Mononuclear cell (primary cell): ENCODE measurements around the gene KCNQ1. TPM values are rescaled to one million over a fixed set of nuclear protein-coding genes. Genes with fewer than 3 reads are reported as not detected.

Source experiments
- H3K27me3 ChIP-seq: 2 replicates; pipeline ENCODE4 v1.6.0; 2011; ENCODE audit warnings: low read length, control low read depth; ENCODE audit not compliant: insufficient read depth
- H3K4me1 ChIP-seq: 2 replicates; pipeline ENCODE4 v1.5.1; 2011; ENCODE audit warnings: mild to moderate bottlenecking, low read length, control low read depth; ENCODE audit not compliant: insufficient read depth
- H3K4me3 ChIP-seq: 2 replicates; pipeline ENCODE4 v1.5.1; 2011; ENCODE audit warnings: mild to moderate bottlenecking, low read length, moderate library complexity
- H3K9me3 ChIP-seq: 2 replicates; pipeline ENCODE4 v1.5.1; 2011; ENCODE audit warnings: low read depth, mild to moderate bottlenecking, control low read depth, low read length
- total RNA-seq: library from RNA; depleted of rRNA; stranded (reverse); fragments of >200 nt; gene quantifications from one replicate; pipeline ENCODE4 v1.2.3, GENCODE V29; 2012

KCNQ1 gene
- total RNA-seq, 1 donor, result 12.7 TPM

GRCh38 chr11:2406451-2406850 lies 38.4 kb upstream of the KCNQ1 start:
- no peaks in the 10 kb centered on the region for H3K9me3 ChIP-seq
- no peaks in the 10 kb centered on the region for H3K27me3 ChIP-seq
- H3K4me3 ChIP-seq, result no peak overlapping the region
- peaks cover 8% of the 10 kb centered on the region for H3K4me1 ChIP-seq

DNA sequence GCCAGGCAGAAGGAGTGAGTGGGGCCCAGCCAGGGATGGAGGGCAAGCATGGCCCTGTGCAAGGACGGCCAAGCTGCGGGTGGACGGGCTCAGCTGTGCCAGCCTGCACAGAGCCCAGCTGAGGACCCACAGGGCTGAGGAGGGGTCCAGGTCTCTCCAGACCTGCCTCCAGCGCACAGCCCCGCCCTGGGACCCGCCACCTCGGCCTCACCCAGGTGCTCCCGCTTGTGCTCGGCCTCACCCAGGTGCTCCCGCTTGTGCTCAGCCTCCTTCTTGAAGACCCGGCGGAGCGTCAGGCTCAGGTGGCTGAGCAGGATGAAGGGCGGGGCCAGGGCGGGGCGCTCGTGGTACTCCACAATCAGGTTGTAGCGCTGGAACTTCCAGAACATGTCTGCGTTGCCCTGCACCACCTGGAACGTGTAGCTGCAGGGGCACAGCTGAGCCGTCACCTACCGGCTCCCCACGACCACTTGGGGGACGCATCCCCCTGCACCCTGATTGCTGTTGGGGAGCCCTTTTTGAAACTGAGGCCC lies 37.9 kb upstream of the KCNQ1 start:
- Histone ChIP-seq H3K27me3 (no peaks in the 10 kb centered on the region), H3K9me3 (no peaks in the 10 kb centered on the region), H3K4me3 (no peak overlapping the region), H3K4me1 (peaks cover 3% of the 10 kb centered on the region)

- H3K9me3 ChIP-seq, result no peaks in the 10 kb centered on the region
- H3K4me3 ChIP-seq, result no peak overlapping the region
- H3K4me1 ChIP-seq, result no peaks in the 10 kb centered on the region
- no peaks in the 10 kb centered on the region for H3K27me3 ChIP-seq
These were observed 36.1 kb upstream of the KCNQ1 start for GRCh38 chr11:2408671-2409070.

GRCh38 chr11:2409126-2409525 lies 35.7 kb upstream of the KCNQ1 start:
- H3K9me3 ChIP-seq, result no peaks in the 10 kb centered on the region
- H3K4me1 ChIP-seq, result no peaks in the 10 kb centered on the region
- H3K4me3 ChIP-seq, result no peak overlapping the region
- H3K27me3 ChIP-seq, result no peaks in the 10 kb centered on the region

GRCh38 chr11:2409611-2410468 lies 35.0 kb upstream of the KCNQ1 start:
- no peaks in the 10 kb centered on the region for H3K4me1 ChIP-seq
- H3K9me3 ChIP-seq, result no peaks in the 10 kb centered on the region
- H3K4me3 ChIP-seq, result no peak overlapping the region
- no peaks in the 10 kb centered on the region for H3K27me3 ChIP-seq

- Histone ChIP-seq H3K4me1 (no peaks in the 10 kb centered on the region), H3K9me3 (no peaks in the 10 kb centered on the region), H3K27me3 (no peaks in the 10 kb centered on the region), H3K4me3 (no peak overlapping the region)
These were observed 34.2 kb upstream of the KCNQ1 start for GRCh38 chr11:2410616-2411015.

DNA sequence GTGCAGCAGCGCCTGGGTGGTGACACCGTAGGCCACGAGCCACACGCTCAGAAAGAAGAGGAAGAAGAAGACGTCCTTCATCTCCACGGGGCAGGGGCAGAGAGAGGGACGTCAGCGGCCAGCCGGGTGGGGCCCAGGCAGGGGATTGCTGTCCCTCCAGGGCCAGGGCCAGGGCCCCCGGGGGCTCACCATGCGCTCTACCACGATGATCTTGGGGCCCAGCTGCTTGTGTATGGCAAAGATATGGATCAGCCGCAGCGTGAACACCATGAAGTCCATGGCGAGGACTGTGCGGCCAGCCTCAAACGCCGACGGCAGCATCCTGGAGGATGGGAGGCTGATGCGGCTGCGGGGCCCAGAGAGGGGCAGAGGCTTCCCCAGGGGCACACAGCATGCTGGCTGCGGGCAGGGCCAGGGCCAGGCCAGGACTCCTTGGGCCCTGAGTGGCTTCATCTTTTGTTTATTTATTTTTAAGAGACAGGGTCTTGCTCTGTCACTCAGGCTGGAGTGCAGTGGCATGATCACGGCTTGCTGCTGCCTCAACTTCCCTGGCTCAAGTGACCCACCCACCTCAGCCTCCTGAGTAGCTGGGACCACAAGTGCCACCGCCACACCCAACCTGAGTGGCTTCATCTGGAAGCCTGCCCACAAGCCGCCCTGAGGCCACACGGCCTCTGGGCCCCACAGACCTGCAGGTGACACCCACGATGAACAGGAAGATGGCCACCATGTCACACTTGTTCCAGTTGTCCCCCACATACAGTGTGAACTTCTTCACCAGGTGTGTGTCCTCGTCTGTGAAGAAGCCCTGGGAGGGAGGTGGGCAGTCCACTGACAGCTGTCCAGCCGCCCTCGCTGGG lies 33.1 kb upstream of the KCNQ1 start:
- Histone ChIP-seq H3K27me3 (no peaks in the 10 kb centered on the region), H3K4me1 (no peaks in the 10 kb centered on the region), H3K9me3 (no peaks in the 10 kb centered on the region), H3K4me3 (no peak overlapping the region)

DNA sequence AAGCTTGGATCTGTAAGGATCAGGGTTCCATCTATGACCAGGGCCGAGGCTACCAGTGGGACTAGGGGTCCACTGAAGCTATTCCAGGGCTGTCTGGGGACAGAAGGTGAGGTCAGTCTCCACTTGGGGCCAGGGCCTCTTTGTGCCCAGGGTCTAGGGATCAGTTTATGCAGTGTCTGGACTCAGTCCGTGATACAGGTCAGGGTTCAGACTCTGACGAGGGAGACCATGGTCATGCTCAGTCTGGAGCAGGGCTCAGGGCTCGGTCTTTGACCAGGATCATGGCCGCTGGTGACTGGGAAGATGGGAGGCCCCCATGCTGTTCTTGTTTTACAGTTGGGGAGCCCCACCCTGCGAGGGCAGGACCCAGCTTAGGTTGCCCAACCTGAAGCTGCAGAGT lies 32.5 kb upstream of the KCNQ1 start:
- no peaks in the 10 kb centered on the region for H3K27me3 ChIP-seq
- H3K4me3 ChIP-seq, result no peak overlapping the region
- H3K9me3 ChIP-seq, result no peaks in the 10 kb centered on the region
- no peaks in the 10 kb centered on the region for H3K4me1 ChIP-seq

DNA sequence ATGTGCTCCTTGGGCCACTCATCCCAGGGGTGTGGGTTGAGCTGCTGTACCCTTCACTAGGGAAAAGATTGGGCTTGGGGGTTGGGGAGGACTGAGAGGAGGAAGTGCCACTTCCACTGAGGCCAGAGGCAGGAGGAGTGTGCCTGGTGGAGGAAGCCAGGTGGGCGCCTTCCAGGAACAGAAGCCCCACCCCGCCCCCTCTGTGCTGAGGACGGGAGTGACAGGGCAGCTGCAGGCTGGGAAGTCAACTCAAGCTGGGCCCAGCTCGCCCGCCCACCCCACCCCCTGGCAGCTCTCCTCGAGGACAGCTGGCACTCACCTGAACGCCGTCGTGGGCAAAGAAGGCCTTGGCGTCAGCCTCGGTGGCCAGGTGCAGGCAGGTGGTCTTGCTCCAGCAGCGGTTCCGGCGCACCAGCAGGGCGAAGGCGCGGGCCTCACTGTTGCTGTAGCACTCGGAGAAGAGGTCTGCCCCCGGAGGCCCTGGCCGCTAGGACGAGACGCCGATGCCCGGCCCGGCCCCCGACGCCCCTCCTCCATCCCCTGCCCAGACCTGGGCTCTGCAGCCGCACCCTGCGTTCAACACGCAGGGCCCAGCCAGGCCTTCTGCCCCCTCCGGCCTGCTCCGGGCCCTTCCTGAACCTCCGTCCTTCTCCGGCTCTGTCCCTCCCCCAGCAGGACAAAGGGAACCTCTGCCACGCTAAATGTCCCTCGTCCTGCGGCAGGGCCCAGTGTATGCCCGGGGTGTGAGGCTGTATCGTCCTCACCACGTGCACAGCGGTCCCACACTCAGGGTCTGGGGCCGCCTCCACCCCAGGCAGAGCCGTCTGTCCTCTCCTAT lies 30.8 kb upstream of the KCNQ1 start:
- Histone ChIP-seq H3K4me1 (no peaks in the 10 kb centered on the region), H3K27me3 (no peaks in the 10 kb centered on the region), H3K4me3 (no peak overlapping the region), H3K9me3 (no peaks in the 10 kb centered on the region)

- no peaks in the 10 kb centered on the region for H3K9me3 ChIP-seq
- H3K4me3 ChIP-seq, result no peak overlapping the region
- no peaks in the 10 kb centered on the region for H3K4me1 ChIP-seq
- H3K27me3 ChIP-seq, result no peaks in the 10 kb centered on the region
These were observed 30.2 kb upstream of the KCNQ1 start for GRCh38 chr11:2414616-2415015.

DNA sequence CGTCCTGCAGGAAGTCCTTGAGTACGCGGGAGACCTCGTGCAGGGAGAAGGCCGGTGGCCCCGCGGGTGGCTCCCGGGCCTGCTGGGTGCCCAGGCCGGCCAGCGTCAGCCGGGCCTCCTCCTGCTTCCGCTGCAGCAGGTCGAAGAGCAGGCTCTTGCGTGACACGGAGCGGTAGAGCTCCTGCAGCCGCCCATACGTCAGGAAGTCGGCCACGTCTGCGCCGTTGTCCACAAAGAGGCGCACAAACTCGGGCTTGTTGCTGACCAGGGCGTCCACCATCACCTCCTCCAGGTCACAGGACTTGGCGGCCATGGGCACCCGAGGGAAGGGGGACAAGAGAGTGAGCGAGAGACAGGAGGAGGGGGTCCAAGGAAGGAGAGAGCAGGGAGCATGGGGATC lies 29.6 kb upstream of the KCNQ1 start:
- H3K27me3 ChIP-seq, result no peaks in the 10 kb centered on the region
- H3K9me3 ChIP-seq, result no peaks in the 10 kb centered on the region
- H3K4me3 ChIP-seq, result no peak overlapping the region
- H3K4me1 ChIP-seq, result peaks cover 5% of the 10 kb centered on the region

- Histone ChIP-seq H3K4me1 (peaks cover 9% of the 10 kb centered on the region), H3K4me3 (no peak overlapping the region), H3K27me3 (no peaks in the 10 kb centered on the region), H3K9me3 (no peaks in the 10 kb centered on the region)
These were observed 29.0 kb upstream of the KCNQ1 start for GRCh38 chr11:2415601-2416380.

DNA sequence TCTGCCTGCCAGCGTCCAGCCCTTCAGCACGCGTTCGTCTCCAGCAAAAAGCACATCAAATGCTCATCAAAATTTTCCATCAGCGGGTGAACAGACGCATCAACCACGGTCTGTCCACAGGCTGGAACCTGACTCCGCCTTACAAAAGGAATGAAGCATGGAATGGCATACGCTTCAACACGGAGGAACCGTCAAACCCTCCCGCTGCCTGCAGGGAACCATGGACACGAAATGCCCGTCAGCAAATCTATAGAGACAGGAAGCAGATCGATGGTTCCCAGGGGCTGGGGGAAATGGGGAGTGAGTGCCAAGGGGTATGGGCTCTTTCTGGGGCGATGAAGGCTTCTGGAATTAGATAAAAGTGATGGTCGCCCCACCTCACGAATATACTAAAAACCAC lies 28.0 kb upstream of the KCNQ1 start:
- H3K27me3 ChIP-seq, result no peaks in the 10 kb centered on the region
- no peaks in the 10 kb centered on the region for H3K9me3 ChIP-seq
- H3K4me3 ChIP-seq, result no peak overlapping the region
- H3K4me1 ChIP-seq, result peaks cover 9% of the 10 kb centered on the region
